H1 (cell line): ENCODE results near the gene NCK2.

Experiments used
- CBX5 ChIP-seq: fragments of 300-800, 300-1000 bp; sonication (generic); IDR thresholded peaks from 2 replicates; pipeline ENCODE4 v1.7.1; 2016; ENCODE audit warnings: antibody characterized with exemption, low read length, low read depth
- CEBPB ChIP-seq: IDR thresholded peaks from 2 replicates; pipeline ENCODE4 v1.6.1; 2012; ENCODE audit warnings: low read depth, low read length
- CTCF ChIP-seq, 3 experiments: IDR thresholded peaks; 1 replicate in 2 of 3; 2 replicates in 1 of 3; pipeline versions ENCODE4 v1.5.1 to v1.6.1; 2011; ENCODE audit warnings: low read length in 3 of 3, mild to moderate bottlenecking in 3 of 3, inconsistent platforms in 2 of 3, low read depth in 1 of 3, moderate library complexity in 1 of 3; ENCODE audit not compliant: insufficient read depth in 1 of 3; ENCODE audit errors: control extremely low read depth in 1 of 3
- EGR1 ChIP-seq: IDR thresholded peaks from 2 replicates; pipeline ENCODE4 v1.6.1; 2011; ENCODE audit warnings: low read depth, low read length, borderline replicate concordance
- GABPA ChIP-seq: IDR thresholded peaks from 2 replicates; pipeline ENCODE4 v1.6.1; 2011; ENCODE audit warnings: mild to moderate bottlenecking, low read length, moderate library complexity, borderline replicate concordance; ENCODE audit not compliant: insufficient read depth
- HDAC2 ChIP-seq, 2 experiments: fragments of 300-600 bp in 1 of 2; sonication (generic) in 1 of 2; IDR thresholded peaks; 2 replicates each; pipeline ENCODE4 v1.6.1; 2011 to 2012; ENCODE audit warnings: low read depth in 2 of 2, low read length in 2 of 2, mild to moderate bottlenecking in 2 of 2, moderate library complexity in 2 of 2, borderline replicate concordance in 1 of 2, inconsistent platforms in 1 of 2
- MAX ChIP-seq: IDR thresholded peaks from 2 replicates; pipeline ENCODE4 v1.6.1; 2012; ENCODE audit warnings: inconsistent platforms
- POLR2A ChIP-seq, 2 experiments: IDR thresholded peaks; 1 replicate in 1 of 2; 2 replicates in 1 of 2; pipeline ENCODE4 v1.6.1; 2011; ENCODE audit warnings: low read depth in 2 of 2, low read length in 2 of 2, mild to moderate bottlenecking in 2 of 2; ENCODE audit errors: control extremely low read depth in 1 of 2
- POLR2AphosphoS5 ChIP-seq: IDR thresholded peaks from 2 replicates; pipeline ENCODE4 v1.6.1; 2011; ENCODE audit warnings: low read depth, low read length
- RFX5 ChIP-seq: IDR thresholded peaks from 2 replicates; pipeline ENCODE4 v1.6.1; 2011; ENCODE audit warnings: low read depth, low read length, improper control_type of control experiment, borderline replicate concordance
- SP1 ChIP-seq: IDR thresholded peaks from 2 replicates; pipeline ENCODE4 v1.6.1; 2011; ENCODE audit warnings: low read depth, low read length
- SRF ChIP-seq: IDR thresholded peaks from 2 replicates; pipeline ENCODE4 v1.6.1; 2011; ENCODE audit warnings: mild to moderate bottlenecking, low read depth, low read length, moderate library complexity
- USF2 ChIP-seq: IDR thresholded peaks from 2 replicates; pipeline ENCODE4 v1.6.1; 2011; ENCODE audit warnings: low read length, improper control_type of control experiment

GRCh38 chr2:105815401-105815800, 70.7 kb downstream of the NCK2 start:
- TF ChIP-seq CTCF (IDR thresholded peaks at IDR 0.05; ENCODE audit: control extremely low read depth in 1 of 3, insufficient read depth in 1 of 3, low read depth in 1 of 3, low read length in 3 of 3) (no peak), POLR2A (IDR thresholded peaks at IDR 0.05; ENCODE audit: control extremely low read depth in 1 of 2, low read depth in 2 of 2, low read length in 2 of 2) (no peak), USF2 (no peak), SRF (no peak), CEBPB (no peak), MAX (no peak), RFX5 (no peak), SP1 (no peak), CBX5 (no peak), GABPA (no peak), POLR2AphosphoS5 (no peak), EGR1 (no peak), HDAC2 (IDR thresholded peaks at IDR 0.05; ENCODE audit: borderline replicate concordance in 1 of 2, low read depth in 2 of 2, low read length in 2 of 2) (no peak)
